Psoas muscle (tissue), 8 donors: ENCODE results near the gene SLC6A19. TPM values are rescaled to one million over a fixed set of nuclear protein-coding genes. Genes with fewer than 3 reads are reported as not detected.

Source experiments
- ATAC-seq, 4 donors: fragments of 200-7000 bp; cut with Tn5 transposase; one replicate each; pipeline ENCODE4 v1.9.1; 2020; ENCODE audit warnings: moderate library complexity in 3 of 4, mild to moderate bottlenecking in 2 of 4
- DNase-seq, 2 donors: peaks; one replicate each; pipeline ENCODE4 v3.0.0-alpha.2; 2020
- H3K27ac ChIP-seq: fragments of 200-600 bp; one replicate; pipeline ENCODE4 v1.8.0; 2022
- H3K27me3 ChIP-seq, 3 donors: fragments of 200-600 bp in 1 of 3; one replicate each; pipeline versions ENCODE4 v1.6.1 to v1.8.0; 2013 to 2022; ENCODE audit warnings: low read length in 2 of 3, mild to moderate bottlenecking in 2 of 3, moderate library complexity in 1 of 3; ENCODE audit not compliant: insufficient read depth in 3 of 3
- H3K36me3 ChIP-seq, 2 donors: fragments of 200-600 bp in 1 of 2; one replicate each; pipeline versions ENCODE4 v1.6.1 to v1.8.0; 2013 to 2022; ENCODE audit warnings: low read depth in 1 of 2, mild to moderate bottlenecking in 1 of 2, moderate library complexity in 1 of 2; ENCODE audit not compliant: insufficient read depth in 1 of 2
- H3K4me1 ChIP-seq: fragments of 200-600 bp; one replicate; pipeline ENCODE4 v1.8.0; 2022
- H3K4me3 ChIP-seq: fragments of 200-600 bp; one replicate; pipeline ENCODE4 v1.8.0; 2022; ENCODE audit warnings: mild to moderate bottlenecking
- H3K9me3 ChIP-seq: fragments of 200-600 bp; one replicate; pipeline ENCODE4 v1.8.0; 2022
- CTCF ChIP-seq: fragments of 200-600 bp; IDR thresholded peaks from one replicate; pipeline ENCODE4 v1.8.0; 2022; ENCODE audit warnings: antibody characterized with exemption
- WGBS, 3 donors: extraction: QIAGEN DNeasy Blood & Tissue Kit; methylation state at CpG; one replicate each; pipeline versions ENCODE4 v1.1.6 to v1.1.7; 2013; 5-methylcytosine and 5-hydroxymethylcytosine counted together
- intact Hi-C, 2 donors: fragments of 100-400 bp; cut with DNase I; formaldehyde crosslinking; loops; one replicate each; pipeline versions ENCODE4 v1.11.0 to v1.14.2; 2022
- polyA plus RNA-seq, 3 donors: library from polyadenylated mRNA; stranded (reverse); fragments of 200-250 nt; gene quantifications; one replicate each; pipeline ENCODE4 v1.2.3, GENCODE V29; 2013
- total RNA-seq, 4 donors: library from RNA; stranded (reverse); fragmentation: NEBNext Ultra II Directional in 2 of 4; extraction: Animal tissue kit (Norgen Biotek cat#: 25700) in 2 of 4; gene quantifications; one replicate each; pipeline versions ENCODE4 v1.2.1 to v1.2.4, GENCODE V29; 2021 to 2023
- donor health status: healthy with polysubstance abuse.
- donor health status: DM: no; HTN: no; CAD: no; lungs with moderate emphysema.
- donor health status: Bipolar disorder and iron deficiency.
- donor health status: healthy.
- donor health status: DM: yes; HTN: yes; CAD: no.
- donor health status: DM: no; HTN: no; CAD: no.
- donor health status: DM: no; HTN: no; CAD: no.
- donor health status: DM: yes; HTN: yes; CAD: no.

Gene SLC6A19
- total and polyA plus RNA-seq, 7 donors: 0.03 to 0.08 TPM; not detected in 5

DNA sequence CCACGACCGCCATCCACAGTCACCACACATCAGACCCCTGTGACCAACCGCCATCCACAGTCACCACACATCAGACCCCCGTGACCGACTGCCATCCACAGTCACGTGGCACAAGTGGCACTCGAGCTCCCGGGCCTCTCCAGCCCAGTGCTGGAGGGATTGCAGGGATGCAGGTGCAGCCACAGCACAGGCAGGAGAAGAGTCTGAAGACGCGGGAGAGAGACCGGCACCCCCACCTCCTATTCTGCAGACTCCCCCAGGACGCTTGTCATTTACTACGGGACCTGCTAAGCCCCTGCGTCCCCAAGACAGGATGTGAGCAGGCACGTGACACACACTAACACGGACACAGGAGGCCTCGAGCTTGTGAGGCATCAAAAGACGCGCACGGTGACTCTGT is 72.3 kb downstream of the SLC6A19 start:
- Histone ChIP-seq H3K4me3 (no peak overlapping the region), H3K4me1 (no peaks in the 10 kb centered on the region), H3K36me3 (no peaks in the 10 kb centered on the region), H3K27me3 (no peaks in the 10 kb centered on the region), H3K9me3 (no peaks in the 10 kb centered on the region), H3K27ac (no peak overlapping the region)
- no peak for TF ChIP-seq CTCF
- 95% methylated on average over 20 of the region's 20 CpGs for WGBS, 3 donors
- ATAC-seq: no peak
- DNase-seq: no peak
- intact Hi-C loops: no loop called here

DNA sequence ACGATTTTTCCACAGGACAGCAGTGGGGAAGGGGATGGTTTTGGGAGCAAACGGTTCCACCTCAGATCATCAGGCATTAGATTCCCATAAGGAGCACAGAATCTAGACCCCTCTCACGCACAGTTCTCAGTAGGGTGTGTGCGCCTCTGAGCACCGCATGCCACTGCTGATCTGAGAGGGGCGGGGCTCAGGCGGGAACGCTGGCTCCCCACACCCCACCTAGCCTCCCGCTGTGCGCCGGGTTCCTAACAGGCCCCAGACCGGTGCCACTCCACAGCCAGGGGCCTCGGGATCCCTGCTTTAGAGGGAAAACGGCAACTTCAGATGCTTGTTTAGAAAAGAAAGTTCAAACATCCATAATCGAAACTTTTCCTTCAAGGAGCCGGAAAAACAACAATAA is 73.1 kb downstream of the SLC6A19 start:
- Histone ChIP-seq H3K9me3 (no peaks in the 10 kb centered on the region), H3K27me3 (no peaks in the 10 kb centered on the region)

More for the DNA sequence above, 73.1 kb downstream of the SLC6A19 start:
- no peak for ATAC-seq
- no peak for DNase-seq
- Histone ChIP-seq H3K36me3 (no peaks in the 10 kb centered on the region), H3K4me1 (no peaks in the 10 kb centered on the region), H3K27ac (no peak overlapping the region), H3K4me3 (no peak overlapping the region)
- no peak for TF ChIP-seq CTCF
- intact Hi-C loops: no loop called here
- 85 to 87% (median 85%) methylated on average over 16 of the region's 16 CpGs for WGBS, 3 donors

Other genes with a start within 250 kb of the SLC6A19 start
- under 1 TPM in 3 of 4 donors, not detected in 1; 0.59 to 0.96 (median 0.83) TPM for gene NKD2, start 192.8 kb upstream of the SLC6A19 start, total RNA-seq
- under 1 TPM; 0.08 to 0.68 (median 0.35) TPM for gene NKD2, start 192.8 kb upstream of the SLC6A19 start, polyA plus RNA-seq
- gene SLC12A7, start 89.5 kb upstream of the SLC6A19 start, total RNA-seq: 10 to 100 TPM in 3 of 4 donors, 1 to 10 TPM in 1; 4.5 to 22.0 (median 15.1) TPM
- 1 to 10 TPM; 2.3 to 3.8 (median 2.3) TPM for gene SLC12A7, start 89.5 kb upstream of the SLC6A19 start, polyA plus RNA-seq
- gene SLC6A18, start 23.8 kb downstream of the SLC6A19 start, total RNA-seq: not detected
- not detected for gene SLC6A18, start 23.8 kb downstream of the SLC6A19 start, polyA plus RNA-seq
- not detected for gene TERT, start 93.5 kb downstream of the SLC6A19 start, total RNA-seq
- not detected for gene TERT, start 93.5 kb downstream of the SLC6A19 start, polyA plus RNA-seq
- 10 to 100 TPM; 24.9 to 37.2 (median 33.1) TPM for gene CLPTM1L, start 143.5 kb downstream of the SLC6A19 start, total RNA-seq
- 10 to 100 TPM; 24.2 to 92.4 (median 52.3) TPM for gene CLPTM1L, start 143.5 kb downstream of the SLC6A19 start, polyA plus RNA-seq
- not detected for gene SLC6A3, start 243.8 kb downstream of the SLC6A19 start, total RNA-seq
- under 1 TPM in 2 of 3 donors, not detected in 1; under 0.01 to 0.01 TPM for gene SLC6A3, start 243.8 kb downstream of the SLC6A19 start, polyA plus RNA-seq